ENCODE data around the gene ELAVL2.

DNA sequence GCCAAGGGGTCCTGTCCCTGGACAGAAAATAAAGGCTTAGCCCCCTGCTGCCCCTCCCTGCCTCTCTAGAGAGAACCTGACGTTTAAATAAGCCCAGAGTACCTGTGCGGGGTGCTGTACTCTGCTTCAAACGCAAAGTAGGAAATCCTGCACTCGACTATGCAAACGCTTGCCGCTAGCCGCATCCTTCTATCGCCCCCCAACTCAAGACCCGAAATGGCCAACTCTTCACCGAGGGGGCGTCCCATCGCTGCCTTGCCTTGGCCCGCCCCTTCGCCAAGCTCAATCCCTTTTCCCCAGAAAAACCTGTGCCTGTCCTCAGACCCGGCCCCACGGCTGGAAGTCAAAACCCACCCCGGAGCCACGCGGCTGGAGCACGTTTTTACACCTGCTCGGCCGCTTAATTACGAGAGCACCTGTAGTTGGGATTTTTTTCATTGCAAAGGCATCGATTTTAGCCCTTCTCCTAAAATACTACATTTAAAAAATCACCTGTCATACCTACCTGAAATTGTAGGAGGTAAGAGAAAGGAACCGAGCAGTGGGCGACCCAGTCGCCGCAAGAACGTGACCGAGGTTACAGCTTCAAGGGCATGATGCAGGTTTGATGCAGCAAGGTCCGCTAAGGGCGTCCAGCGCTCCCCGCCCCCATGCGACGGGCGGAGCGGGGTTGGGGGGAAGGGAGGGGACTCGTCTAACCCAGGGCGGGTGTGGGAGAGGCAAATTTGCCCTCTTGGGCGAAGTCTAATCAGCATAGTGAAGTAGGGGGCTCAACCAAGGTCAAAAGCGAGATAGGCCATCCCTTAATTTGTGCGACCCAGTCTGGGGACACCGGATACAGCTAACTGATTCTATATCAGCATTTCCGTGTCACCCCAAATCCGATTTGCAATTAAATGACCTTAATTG, 3.5 kb downstream of the ELAVL2 start:
- TF ChIP-seq, protein P1, sequence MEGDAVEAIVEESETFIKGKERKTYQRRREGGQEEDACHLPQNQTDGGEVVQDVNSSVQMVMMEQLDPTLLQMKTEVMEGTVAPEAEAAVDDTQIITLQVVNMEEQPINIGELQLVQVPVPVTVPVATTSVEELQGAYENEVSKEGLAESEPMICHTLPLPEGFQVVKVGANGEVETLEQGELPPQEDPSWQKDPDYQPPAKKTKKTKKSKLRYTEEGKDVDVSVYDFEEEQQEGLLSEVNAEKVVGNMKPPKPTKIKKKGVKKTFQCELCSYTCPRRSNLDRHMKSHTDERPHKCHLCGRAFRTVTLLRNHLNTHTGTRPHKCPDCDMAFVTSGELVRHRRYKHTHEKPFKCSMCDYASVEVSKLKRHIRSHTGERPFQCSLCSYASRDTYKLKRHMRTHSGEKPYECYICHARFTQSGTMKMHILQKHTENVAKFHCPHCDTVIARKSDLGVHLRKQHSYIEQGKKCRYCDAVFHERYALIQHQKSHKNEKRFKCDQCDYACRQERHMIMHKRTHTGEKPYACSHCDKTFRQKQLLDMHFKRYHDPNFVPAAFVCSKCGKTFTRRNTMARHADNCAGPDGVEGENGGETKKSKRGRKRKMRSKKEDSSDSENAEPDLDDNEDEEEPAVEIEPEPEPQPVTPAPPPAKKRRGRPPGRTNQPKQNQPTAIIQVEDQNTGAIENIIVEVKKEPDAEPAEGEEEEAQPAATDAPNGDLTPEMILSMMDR (conservative IDR thresholded peaks at IDR 0.05; ENCODE audit: low read depth, low read length): no peak
- TF ChIP-seq MAZ (IDR thresholded peaks at IDR 0.05; ENCODE audit: borderline replicate concordance, low read depth, low read length) (no peak), MXI1 (IDR thresholded peaks at IDR 0.05; ENCODE audit: borderline replicate concordance, low read depth, low read length) (no peak), POLR2A (IDR thresholded peaks at IDR 0.05; ENCODE audit: low read depth, low read length) (no peak), RFX5 (IDR thresholded peaks at IDR 0.05; ENCODE audit: low read depth, low read length) (no peak), RAD21 (IDR thresholded peaks at IDR 0.05; ENCODE audit: low read length) (no peak), CHD1 (IDR thresholded peaks at IDR 0.05; ENCODE audit: low read depth, low read length) (no peak), SMC3 (IDR thresholded peaks at IDR 0.05; ENCODE audit: low read depth, low read length) (no peak), CEBPB (IDR thresholded peaks at IDR 0.05; ENCODE audit: low read depth, low read length) (no peak), NFE2L2 (IDR thresholded peaks at IDR 0.05; ENCODE audit: low read depth, low read length) (no peak)
- TF ChIP-seq, protein P2, sequence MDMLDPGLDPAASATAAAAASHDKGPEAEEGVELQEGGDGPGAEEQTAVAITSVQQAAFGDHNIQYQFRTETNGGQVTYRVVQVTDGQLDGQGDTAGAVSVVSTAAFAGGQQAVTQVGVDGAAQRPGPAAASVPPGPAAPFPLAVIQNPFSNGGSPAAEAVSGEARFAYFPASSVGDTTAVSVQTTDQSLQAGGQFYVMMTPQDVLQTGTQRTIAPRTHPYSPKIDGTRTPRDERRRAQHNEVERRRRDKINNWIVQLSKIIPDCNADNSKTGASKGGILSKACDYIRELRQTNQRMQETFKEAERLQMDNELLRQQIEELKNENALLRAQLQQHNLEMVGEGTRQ (IDR thresholded peaks at IDR 0.05; ENCODE audit: low read depth, low read length): no peak
